ENCODE data around the gene LCN12. TPM values are rescaled to one million over a fixed set of nuclear protein-coding genes. Genes with fewer than 3 reads are reported as not detected.
A peak's percentile ranks its signal among the peaks of the same experiment; 100 is the strongest.

The LCN12 gene
- polyA plus RNA-seq, 1 donor (not counting 4 experiments of a cell fraction or from before 2014, with no cell fraction given), result not detected

GRCh38 chr9:136992819-136993369 lies 40.8 kb downstream of the LCN12 start:
- TF ChIP-seq, protein P1, sequence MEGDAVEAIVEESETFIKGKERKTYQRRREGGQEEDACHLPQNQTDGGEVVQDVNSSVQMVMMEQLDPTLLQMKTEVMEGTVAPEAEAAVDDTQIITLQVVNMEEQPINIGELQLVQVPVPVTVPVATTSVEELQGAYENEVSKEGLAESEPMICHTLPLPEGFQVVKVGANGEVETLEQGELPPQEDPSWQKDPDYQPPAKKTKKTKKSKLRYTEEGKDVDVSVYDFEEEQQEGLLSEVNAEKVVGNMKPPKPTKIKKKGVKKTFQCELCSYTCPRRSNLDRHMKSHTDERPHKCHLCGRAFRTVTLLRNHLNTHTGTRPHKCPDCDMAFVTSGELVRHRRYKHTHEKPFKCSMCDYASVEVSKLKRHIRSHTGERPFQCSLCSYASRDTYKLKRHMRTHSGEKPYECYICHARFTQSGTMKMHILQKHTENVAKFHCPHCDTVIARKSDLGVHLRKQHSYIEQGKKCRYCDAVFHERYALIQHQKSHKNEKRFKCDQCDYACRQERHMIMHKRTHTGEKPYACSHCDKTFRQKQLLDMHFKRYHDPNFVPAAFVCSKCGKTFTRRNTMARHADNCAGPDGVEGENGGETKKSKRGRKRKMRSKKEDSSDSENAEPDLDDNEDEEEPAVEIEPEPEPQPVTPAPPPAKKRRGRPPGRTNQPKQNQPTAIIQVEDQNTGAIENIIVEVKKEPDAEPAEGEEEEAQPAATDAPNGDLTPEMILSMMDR (optimal IDR thresholded peaks at IDR 0.05 in 1 of 3, IDR thresholded peaks at IDR 0.05 in 1 of 3, conservative IDR thresholded peaks at IDR 0.05 in 1 of 3; ENCODE audit: extremely low read depth in 1 of 3, insufficient read depth in 2 of 3, low read length in 3 of 3), result no peak
- no peak for TF ChIP-seq EZH2 (IDR thresholded peaks at IDR 0.05; ENCODE audit: low read length)
- Histone ChIP-seq H3K36me3 (ENCODE audit: control insufficient read depth in 2 of 2, extremely low read depth in 1 of 2, insufficient read depth in 2 of 2, low read length in 2 of 2) (peaks cover 0 to 10% of the 10 kb centered on the region in 2 experiments), H3K4me3 (ENCODE audit: control insufficient read depth in 2 of 3, extremely low read depth in 1 of 3, insufficient read depth in 2 of 3, low read depth in 1 of 3, low read length in 3 of 3) (peak overlapping the region; percentile 64 to 76 (median 74)), H3K9me3 (ENCODE audit: control insufficient read depth, low read depth, low read length) (no peaks in the 10 kb centered on the region), H3K9ac (ENCODE audit: control insufficient read depth, extremely low read depth, insufficient read depth, low read length) (peak overlapping the region; percentile 51), H3K27ac (ENCODE audit: control insufficient read depth, insufficient read depth, low read length) (peak overlapping the region; percentile 31), H4K20me1 (ENCODE audit: control insufficient read depth, extremely low read depth, insufficient read depth, low read length) (peaks cover 3% of the 10 kb centered on the region), H3K4me1 (ENCODE audit: control insufficient read depth, extremely low read depth, insufficient read depth, low read length) (peaks cover 43% of the 10 kb centered on the region), H3K9me1 (ENCODE audit: control insufficient read depth, extremely low read depth, insufficient read depth, low read length) (no peaks in the 10 kb centered on the region), H2AFZ (ENCODE audit: control insufficient read depth, low read length) (no peak overlapping the region), H3K27me3 (ENCODE audit: control insufficient read depth, extremely low read depth, insufficient read depth, low read length) (no peaks in the 10 kb centered on the region), H3K4me2 (ENCODE audit: control insufficient read depth, extremely low read depth, insufficient read depth, low read depth, low read length) (peak overlapping the region; percentile 93), H3K79me2 (ENCODE audit: control insufficient read depth, insufficient read depth, low read length) (no peaks in the 10 kb centered on the region)
- dilution Hi-C loops (cut with MboI; ENCODE audit: extremely low pct_ligation_motif_present, low sequenced_read_pairs), result no loop called here
- FAIRE-seq (no peak), DNase-seq (ENCODE audit: low read depth, low spot score) (no peak)

DNA sequence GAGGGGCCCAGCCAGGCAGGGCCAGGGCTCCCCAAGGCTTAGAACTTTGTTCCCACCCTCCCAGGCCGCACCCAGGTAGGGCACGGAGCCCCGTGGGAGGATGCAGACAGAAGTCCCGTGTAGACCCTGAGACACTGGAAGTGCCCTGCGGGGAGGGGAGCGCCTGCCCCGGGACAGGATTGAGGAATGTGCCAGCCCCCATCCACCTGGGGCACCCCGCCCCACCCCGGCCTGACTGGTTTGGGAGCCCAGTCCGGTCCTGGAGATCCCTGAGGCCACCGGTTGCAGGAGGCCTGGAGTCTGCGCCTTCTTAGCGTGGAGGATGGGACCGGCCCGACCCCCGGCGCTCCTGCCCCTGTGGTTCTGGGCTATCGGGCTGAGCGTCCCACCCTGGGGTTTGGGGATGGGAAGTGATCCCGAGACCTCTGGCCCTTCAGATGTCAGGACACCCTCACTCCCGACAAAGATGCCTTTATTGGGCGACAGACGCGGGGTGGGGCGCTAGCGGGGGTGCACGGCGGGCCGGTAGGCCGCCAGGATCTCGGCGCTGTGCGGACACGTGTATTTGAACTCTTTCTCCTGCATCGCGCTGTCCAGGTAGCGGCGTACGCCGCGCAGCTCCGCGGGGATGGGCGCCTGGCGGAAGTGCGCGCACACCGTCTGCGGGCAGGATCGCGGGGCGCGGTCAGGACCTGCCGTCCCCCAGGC lies 42.3 kb downstream of the LCN12 start:
- H3K79me2 ChIP-seq (ENCODE audit: control insufficient read depth, insufficient read depth, low read length), result no peaks in the 10 kb centered on the region

More for the DNA sequence above, 42.3 kb downstream of the LCN12 start:
- H2AFZ ChIP-seq (ENCODE audit: control insufficient read depth, low read length), result no peak overlapping the region
- H3K4me2 ChIP-seq (ENCODE audit: control insufficient read depth, extremely low read depth, insufficient read depth, low read depth, low read length), result peak overlapping the region; percentile 32
- dilution Hi-C loops (cut with MboI; ENCODE audit: extremely low pct_ligation_motif_present, low sequenced_read_pairs), result no loop called here
- no peak for TF ChIP-seq EZH2 (IDR thresholded peaks at IDR 0.05; ENCODE audit: low read length)
- TF ChIP-seq, protein P1 (optimal IDR thresholded peaks at IDR 0.05 in 1 of 3, IDR thresholded peaks at IDR 0.05 in 1 of 3, conservative IDR thresholded peaks at IDR 0.05 in 1 of 3; ENCODE audit: extremely low read depth in 1 of 3, insufficient read depth in 2 of 3, low read length in 3 of 3), result no peak
- no peaks in the 10 kb centered on the region for H3K9me1 ChIP-seq (ENCODE audit: control insufficient read depth, extremely low read depth, insufficient read depth, low read length)
- H3K4me1 ChIP-seq (ENCODE audit: control insufficient read depth, extremely low read depth, insufficient read depth, low read length), result peaks cover 43% of the 10 kb centered on the region
- H3K36me3 ChIP-seq (ENCODE audit: control insufficient read depth in 2 of 2, extremely low read depth in 1 of 2, insufficient read depth in 2 of 2, low read length in 2 of 2), result peaks cover 0 to 10% of the 10 kb centered on the region in 2 experiments
- peak overlapping the region in 2 of 3 experiments; percentile 7 to 33 for H3K4me3 ChIP-seq (ENCODE audit: control insufficient read depth in 2 of 3, extremely low read depth in 1 of 3, insufficient read depth in 2 of 3, low read depth in 1 of 3, low read length in 3 of 3)
- DNase-seq (ENCODE audit: low read depth, low spot score) (no peak), FAIRE-seq (no peak)
- H3K9ac ChIP-seq (ENCODE audit: control insufficient read depth, extremely low read depth, insufficient read depth, low read length), result no peak overlapping the region
- H3K9me3 ChIP-seq (ENCODE audit: control insufficient read depth, low read depth, low read length), result no peaks in the 10 kb centered on the region
- H3K27me3 ChIP-seq (ENCODE audit: control insufficient read depth, extremely low read depth, insufficient read depth, low read length), result no peaks in the 10 kb centered on the region
- peaks cover 3% of the 10 kb centered on the region for H4K20me1 ChIP-seq (ENCODE audit: control insufficient read depth, extremely low read depth, insufficient read depth, low read length)
- H3K27ac ChIP-seq (ENCODE audit: control insufficient read depth, insufficient read depth, low read length), result no peak overlapping the region
